Vagina (tissue), 2 donors: ENCODE results near the gene MS4A7.

Experiments used
- CTCF ChIP-seq, 3 experiments: fragments of 450-650 bp in 2 of 3; fragments of 200-600 bp in 1 of 3; sonication (generic) in 1 of 3; IDR thresholded peaks; one replicate each; pipeline ENCODE4 v1.5.1; 2017 to 2019; ENCODE audit warnings: antibody characterized with exemption in 3 of 3, mild to moderate bottlenecking in 2 of 3, moderate library complexity in 2 of 3
- POLR2A ChIP-seq, 2 donors: fragments of 450-650 bp; IDR thresholded peaks; one replicate each; pipeline ENCODE4 v1.6.1; 2017; ENCODE audit warnings: antibody characterized with exemption in 2 of 2, mild to moderate bottlenecking in 2 of 2, moderate library complexity in 2 of 2

GRCh38 chr11:60357771-60358170, 20.6 kb upstream of the MS4A7 start:
- TF ChIP-seq POLR2A (IDR thresholded peaks at IDR 0.05) (no peak), CTCF (IDR thresholded peaks at IDR 0.05) (no peak)
